PC-3 (cell line): Measurements from ENCODE around the gene OR10G6. TPM values are rescaled to one million over a fixed set of nuclear protein-coding genes. Genes with fewer than 3 reads are reported as not detected.

Experiments used
- ATAC-seq: fragments of 200-7000 bp; cut with Tn5 transposase; 2 replicates; pipeline ENCODE4 v1.9.1; 2020; ENCODE audit warnings: mild to moderate bottlenecking, moderate library complexity
- Bru-seq: library from RNA; stranded (reverse); fragments of 400-500 nt; gene quantifications from one replicate; lab custom pipeline; 2021; lab: Mats Ljungman, UMichigan
- BruChase-seq, 2 experiments: library from RNA; stranded (reverse); fragments of 400-500 nt; gene quantifications; one replicate each; lab custom pipeline; 2021; lab: Mats Ljungman, UMichigan
- BruUV-seq: library from RNA; stranded (reverse); fragments of 400-500 nt; replicated peaks from 2 replicates; lab custom pipeline; 2021; lab: Mats Ljungman, UMichigan
- CTCF ChIA-PET: fragments of 300-600 bp; sonication (Branson Sonifier 250); formaldehyde crosslinking; loops from one replicate; lab custom pipeline; 2022; ENCODE audit warnings: antibody characterized with exemption; lab: Charles Lee
- POLR2A ChIA-PET: fragments of 300-600 bp; sonication (Branson Sonifier 250); formaldehyde crosslinking; loops from one replicate; lab custom pipeline; 2022; ENCODE audit warnings: antibody characterized with exemption; ENCODE audit not compliant: unreplicated experiment; lab: Charles Lee
- DNase-seq: peaks from one replicate; pipeline ENCODE4 v3.0.0-alpha.2; 2015
- H2AFZ ChIP-seq: fragments of 300-600 bp; sonication (generic); 2 replicates; pipeline ENCODE4 v1.6.0; 2016; ENCODE audit warnings: antibody characterized with exemption, low read length
- H3F3A ChIP-seq: fragments of 300-600 bp; sonication (generic); one replicate; pipeline ENCODE4 v1.6.0; 2017; ENCODE audit warnings: antibody characterized with exemption, low read length, control low read depth, mild to moderate bottlenecking; ENCODE audit not compliant: unreplicated experiment
- H3K27ac ChIP-seq: fragments of 300-600 bp; sonication (generic); 2 replicates; pipeline ENCODE4 v1.5.1; 2016; ENCODE audit warnings: mild to moderate bottlenecking, low read length
- H3K27me3 ChIP-seq: fragments of 300-600 bp; sonication (generic); 2 replicates; pipeline ENCODE4 v1.6.1; 2016; ENCODE audit warnings: low read length, mixed read lengths
- H3K36me3 ChIP-seq: fragments of 300-600 bp; sonication (generic); 2 replicates; pipeline ENCODE4 v1.6.1; 2016; ENCODE audit warnings: low read depth, mixed run types, low read length, mixed read lengths
- H3K4me1 ChIP-seq: fragments of 300-600 bp; sonication (generic); 2 replicates; pipeline ENCODE4 v1.5.1; 2016; ENCODE audit warnings: low read length; ENCODE audit not compliant: insufficient read depth
- H3K4me2 ChIP-seq: fragments of 300-600 bp; sonication (generic); 2 replicates; pipeline ENCODE4 v1.6.0; 2016; ENCODE audit warnings: low read length
- H3K4me3 ChIP-seq: fragments of 300-600 bp; sonication (generic); 2 replicates; pipeline ENCODE4 v1.5.1; 2016; ENCODE audit warnings: mild to moderate bottlenecking, low read length, mixed read lengths
- H3K79me2 ChIP-seq: fragments of 300-600 bp; sonication (generic); 2 replicates; pipeline ENCODE4 v1.6.1; 2017; ENCODE audit warnings: low read length, mixed read lengths
- H3K9ac ChIP-seq: fragments of 300-600 bp; sonication (generic); 2 replicates; pipeline ENCODE4 v1.6.0; 2016; ENCODE audit warnings: mild to moderate bottlenecking, low read length
- H3K9me2 ChIP-seq: fragments of 300-600 bp; sonication (generic); replicated peaks from 2 replicates; pipeline ENCODE4 v1.6.1; 2016; ENCODE audit warnings: mixed run types, low read length, mixed read lengths
- H3K9me3 ChIP-seq: fragments of 300-600 bp; sonication (generic); 2 replicates; pipeline ENCODE4 v1.6.1; 2016; ENCODE audit warnings: low read length, mixed read lengths
- H4K20me1 ChIP-seq: fragments of 300-600 bp; sonication (generic); 2 replicates; pipeline ENCODE4 v1.6.1; 2016; ENCODE audit warnings: low read length, mixed read lengths
- CTCF ChIP-seq: fragments of 300-600 bp; sonication (generic); conservative IDR thresholded peaks from 2 replicates; pipeline ENCODE4 v1.5.1; 2017; ENCODE audit warnings: antibody characterized with exemption, low read depth, mild to moderate bottlenecking, low read length
- EZH2 ChIP-seq: fragments of 300-600 bp; sonication (generic); IDR thresholded peaks from one replicate; pipeline ENCODE4 v1.6.1; 2017; ENCODE audit warnings: antibody characterized with exemption, mild to moderate bottlenecking, low read length; ENCODE audit not compliant: unreplicated experiment
- EZH2phosphoT487 ChIP-seq: fragments of 300-600 bp; sonication (generic); IDR thresholded peaks from 2 replicates; pipeline ENCODE4 v1.6.1; 2018; ENCODE audit warnings: mild to moderate bottlenecking, antibody characterized with exemption, low read length, borderline replicate concordance
- intact Hi-C: fragments of 100-400 bp; cut with micrococcal nuclease; formaldehyde crosslinking; loops from 2 replicates; pipeline ENCODE4 v1.9.0; 2023
- long read RNA-seq: library from polyadenylated mRNA; unstranded; transcript quantifications from one replicate; pipeline ENCODE4 v2.0.0, GENCODE V29; 2021; ENCODE audit not compliant: unreplicated experiment
- total RNA-seq: library from RNA; depleted of rRNA; stranded (reverse); fragments of >200 nt; gene quantifications from 2 replicates; pipeline ENCODE4 v1.2.3, GENCODE V29; 2014; rRNA removed

The OR10G6 gene, protein sequence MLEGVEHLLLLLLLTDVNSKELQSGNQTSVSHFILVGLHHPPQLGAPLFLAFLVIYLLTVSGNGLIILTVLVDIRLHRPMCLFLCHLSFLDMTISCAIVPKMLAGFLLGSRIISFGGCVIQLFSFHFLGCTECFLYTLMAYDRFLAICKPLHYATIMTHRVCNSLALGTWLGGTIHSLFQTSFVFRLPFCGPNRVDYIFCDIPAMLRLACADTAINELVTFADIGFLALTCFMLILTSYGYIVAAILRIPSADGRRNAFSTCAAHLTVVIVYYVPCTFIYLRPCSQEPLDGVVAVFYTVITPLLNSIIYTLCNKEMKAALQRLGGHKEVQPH
- total RNA-seq (not detected in 2 replicates), Bru-seq, nascent RNA (not detected), BruChase-seq, experiment 1, labeled RNA remaining after a 6-hour chase (not detected), BruChase-seq, experiment 2, labeled RNA remaining after a 2-hour chase (not detected)
- long read RNA-seq = 0 reads

DNA sequence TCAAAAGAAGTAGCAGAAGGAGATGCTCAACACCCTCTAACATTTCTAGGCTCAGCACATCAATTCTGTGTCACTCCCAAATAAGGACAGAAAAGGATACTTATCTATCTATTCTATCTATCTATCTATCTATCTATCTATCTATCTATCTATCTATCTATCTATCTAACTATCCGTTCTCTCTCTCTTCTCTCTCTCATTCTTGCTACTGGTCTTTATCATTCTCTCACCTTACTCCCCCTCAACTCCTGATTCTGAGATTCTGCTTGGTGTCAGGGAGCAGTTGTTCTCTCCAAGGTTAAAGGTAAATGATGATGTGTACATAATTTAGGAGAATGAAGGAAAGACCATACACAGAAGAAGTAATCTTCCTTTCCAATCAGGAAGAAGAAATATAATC lies at the start of gene OR10G6:
TSS of gene OR10G6 (minus strand) at position 43 of the 400 bp plus-strand sequence. CDS start at position 43, 0 bp downstream.
- intact Hi-C loops = no loop called here
- no peaks in the 10 kb centered on the region for H3K79me2 ChIP-seq
- H3K4me2 ChIP-seq = no peak within 1 kb of the TSS
- H3K36me3 ChIP-seq = no peaks in the 10 kb centered on the region
- H3K4me3 ChIP-seq = no peak within 1 kb of the TSS
- no peaks in the 10 kb centered on the region for H3K4me1 ChIP-seq
- no TSS peak for BruUV-seq
- ChIA-PET POLR2A (no interaction called here), CTCF (no interaction called here)
- no peak for DNase-seq
- no peak within 1 kb of the TSS for H2AFZ ChIP-seq
- TF ChIP-seq EZH2 (no peak), EZH2phosphoT487 (no peak), CTCF (no peak)
- H3K9me2 ChIP-seq = no peaks in the 10 kb centered on the region
- no peaks in the 10 kb centered on the region for H3F3A ChIP-seq
- no peaks in the 10 kb centered on the region for H4K20me1 ChIP-seq
- no peak within 1 kb of the TSS for H3K27ac ChIP-seq
- H3K9ac ChIP-seq = no peak within 1 kb of the TSS
- no peaks in the 10 kb centered on the region for H3K9me3 ChIP-seq
- peaks cover 99% of the 10 kb centered on the region for H3K27me3 ChIP-seq
- no peak for ATAC-seq

- DNase-seq (no peak), ATAC-seq (no peak)
- Histone ChIP-seq H3F3A (no peaks in the 10 kb centered on the region), H3K36me3 (no peaks in the 10 kb centered on the region), H3K9me2 (no peaks in the 10 kb centered on the region), H3K27me3 (peaks cover 75% of the 10 kb centered on the region), H3K9me3 (no peaks in the 10 kb centered on the region), H3K27ac (no peak overlapping the region), H3K79me2 (no peaks in the 10 kb centered on the region), H2AFZ (no peak overlapping the region), H3K9ac (no peak overlapping the region), H4K20me1 (no peaks in the 10 kb centered on the region), H3K4me1 (no peaks in the 10 kb centered on the region), H3K4me3 (no peak overlapping the region), H3K4me2 (no peak overlapping the region)
- intact Hi-C loops = no loop called here
- ChIA-PET POLR2A (no interaction called here), CTCF (no interaction called here)
- no TSS peak for BruUV-seq
- TF ChIP-seq CTCF (no peak), EZH2 (no peak), EZH2phosphoT487 (no peak)
Measured at GRCh38 chr11:124043420-124043819, 48.5 kb upstream of the OR10G6 start.

DNA sequence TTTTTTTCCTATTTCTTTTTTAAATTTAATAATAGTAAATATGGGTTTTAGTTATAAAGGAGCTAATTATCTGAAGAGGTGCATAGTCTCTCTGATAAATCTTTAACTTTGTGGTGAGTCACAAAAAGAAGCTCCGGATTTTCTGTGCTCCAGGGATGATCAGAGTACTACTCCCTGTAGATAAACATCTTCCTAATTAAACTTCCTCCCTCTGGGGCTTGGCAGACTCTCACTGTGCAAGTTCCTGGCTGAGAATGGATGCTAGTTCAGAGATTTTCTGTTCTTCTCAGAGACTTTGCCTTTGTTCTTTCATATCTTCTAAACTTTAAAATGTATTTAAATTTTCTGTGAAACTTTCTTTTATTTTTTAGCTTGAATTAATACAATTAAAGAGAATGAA lies 46.3 kb upstream of the OR10G6 start, which contains the start of gene OR10G7:
TSS of gene OR10G7 (minus strand) at position 72 of the 400 bp plus-strand sequence. CDS start 2,324 bp downstream, outside the sequence.
- ATAC-seq (no peak), DNase-seq (no peak)
- Histone ChIP-seq H3K4me1 (no peaks in the 10 kb centered on the region), H3K9me2 (no peaks in the 10 kb centered on the region), H2AFZ (no peak within 1 kb of the TSS), H3K9me3 (no peaks in the 10 kb centered on the region), H3K27me3 (peaks cover 64% of the 10 kb centered on the region), H3K79me2 (no peaks in the 10 kb centered on the region), H3K27ac (no peak within 1 kb of the TSS), H3K4me2 (no peak within 1 kb of the TSS), H3K9ac (no peak within 1 kb of the TSS), H4K20me1 (no peaks in the 10 kb centered on the region), H3K4me3 (no peak within 1 kb of the TSS), H3K36me3 (no peaks in the 10 kb centered on the region), H3F3A (no peaks in the 10 kb centered on the region)
- BruUV-seq = no TSS peak
- TF ChIP-seq EZH2 (no peak), EZH2phosphoT487 (no peak), CTCF (no peak)
- intact Hi-C loops = no loop called here
- ChIA-PET POLR2A (no interaction called here), CTCF (no interaction called here)
